GM12875 (cell line): Measurements from ENCODE around the gene TTC21A.
A peak's percentile ranks its signal among the peaks of the same experiment; 100 is the strongest.

Source experiments
- H3K4me3 ChIP-seq: one replicate; pipeline ENCODE4 v1.5.1; 2011; ENCODE audit warnings: low read depth, low read length, control low read depth
- CTCF ChIP-seq: IDR thresholded peaks from 2 replicates; pipeline ENCODE4 v1.5.1; 2011; ENCODE audit warnings: low read depth, mild to moderate bottlenecking, control low read depth, inconsistent platforms, low read length, moderate library complexity, borderline replicate concordance; ENCODE audit not compliant: insufficient read depth

The TTC21A gene

DNA sequence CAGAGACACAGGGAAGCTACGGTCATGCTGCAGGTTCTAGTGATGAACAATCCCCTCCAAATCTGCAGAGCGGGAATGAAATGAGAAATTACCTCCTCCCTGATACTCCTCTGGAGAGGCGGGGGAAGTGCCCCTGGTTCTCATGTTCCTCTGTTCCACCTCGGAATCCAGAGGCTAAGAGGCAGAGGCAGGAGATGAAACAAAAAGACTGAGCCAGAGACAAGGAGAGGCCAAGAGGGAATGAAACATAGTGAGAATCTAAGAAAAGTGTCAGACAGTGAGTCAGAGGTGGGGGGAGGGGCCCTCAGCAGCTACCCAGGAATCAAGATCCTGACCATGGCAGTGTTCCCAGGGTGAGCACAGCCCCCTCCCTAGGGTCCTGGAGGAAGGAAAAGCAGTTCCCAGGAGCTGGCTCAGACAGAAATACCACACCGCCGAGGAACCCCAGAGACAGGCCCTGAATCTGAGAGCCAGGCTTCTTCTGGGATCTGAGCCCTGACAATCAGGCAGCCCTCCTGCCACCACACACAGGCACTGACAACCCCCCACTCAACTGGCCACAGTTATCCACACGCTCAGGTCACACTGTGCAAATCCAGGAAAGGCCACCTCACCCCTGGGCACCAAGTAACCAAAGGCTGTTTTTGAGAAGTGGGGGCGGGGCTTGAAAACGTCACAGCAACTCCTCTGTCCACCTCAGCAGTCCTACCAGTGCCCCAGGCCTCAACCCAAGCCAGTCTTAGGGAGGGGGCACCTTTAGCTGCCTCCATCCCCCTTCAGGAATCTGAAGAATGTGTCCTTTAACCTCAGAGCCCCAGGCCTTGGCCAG is 43.5 kb downstream of the TTC21A start:
- TF ChIP-seq CTCF: no peak
- peak overlapping the region; percentile 93 for H3K4me3 ChIP-seq

GRCh38 chr3:39153977-39154279 is 46.4 kb downstream of the TTC21A start:
- peak overlapping the region; percentile 51 for H3K4me3 ChIP-seq
- no peak for TF ChIP-seq CTCF

DNA sequence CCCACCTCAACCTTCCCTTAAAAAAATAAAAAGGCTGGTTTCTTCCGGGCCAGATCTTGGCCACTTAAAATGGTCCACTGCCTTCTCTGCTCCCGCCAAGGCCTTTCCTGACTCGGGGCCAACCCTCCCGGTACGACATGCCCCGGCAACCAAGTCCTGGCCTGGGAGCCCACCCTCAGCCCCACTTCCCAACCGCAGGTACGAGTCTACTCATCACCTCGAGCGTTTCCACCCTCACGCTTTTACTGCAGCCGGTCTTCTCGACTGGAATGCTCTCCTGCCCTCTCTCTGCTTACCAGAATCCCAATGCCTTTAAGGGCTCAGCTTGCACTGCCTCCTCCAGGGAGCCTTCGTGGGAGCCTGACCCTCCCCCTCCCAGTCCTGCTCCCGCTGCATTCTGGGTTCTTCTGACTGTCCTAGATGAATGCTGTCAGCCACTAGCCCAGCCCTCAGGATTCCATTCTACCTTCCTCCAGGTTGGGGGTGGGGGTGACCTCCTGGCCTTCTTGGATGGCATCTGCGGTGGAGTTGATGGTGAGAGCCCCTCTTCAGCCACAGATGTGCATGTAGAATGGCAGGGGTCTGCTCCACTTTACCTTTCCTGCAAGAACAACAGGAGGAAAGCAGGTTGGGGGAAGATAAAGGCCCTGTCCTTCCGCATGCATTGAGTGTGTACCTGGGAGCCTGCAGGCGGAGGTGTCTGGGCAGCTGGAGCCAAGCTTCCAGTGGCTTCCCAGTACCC is 47.0 kb downstream of the TTC21A start:
- no peak for TF ChIP-seq CTCF
- no peak overlapping the region for H3K4me3 ChIP-seq

DNA sequence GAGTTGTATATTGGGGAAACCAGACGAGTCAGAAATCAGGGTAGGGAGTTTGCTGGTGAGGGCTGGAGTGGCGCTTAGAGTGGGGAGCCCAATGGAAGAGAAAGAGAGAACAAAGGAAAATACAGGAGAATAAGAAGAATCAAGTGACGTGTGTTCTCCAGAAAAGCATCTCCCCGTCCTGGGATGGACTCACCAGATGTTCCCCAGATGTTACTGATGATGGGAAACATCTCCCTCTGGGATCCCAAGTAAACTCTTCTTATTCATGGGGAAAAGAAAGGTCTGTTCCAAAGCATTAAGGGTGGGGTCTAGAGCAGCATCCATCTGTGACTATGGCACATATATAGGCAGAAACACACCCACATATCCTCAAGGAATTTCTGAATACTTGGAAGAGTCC is 48.9 kb downstream of the TTC21A start:
- no peak overlapping the region for H3K4me3 ChIP-seq
- no peak for TF ChIP-seq CTCF

GRCh38 chr3:39157359-39157758 is 49.9 kb downstream of the TTC21A start:
- no peak for TF ChIP-seq CTCF
- no peak overlapping the region for H3K4me3 ChIP-seq

GRCh38 chr3:39158148-39158715 is 50.8 kb downstream of the TTC21A start:
- TF ChIP-seq CTCF: no peak
- no peak overlapping the region for H3K4me3 ChIP-seq

DNA sequence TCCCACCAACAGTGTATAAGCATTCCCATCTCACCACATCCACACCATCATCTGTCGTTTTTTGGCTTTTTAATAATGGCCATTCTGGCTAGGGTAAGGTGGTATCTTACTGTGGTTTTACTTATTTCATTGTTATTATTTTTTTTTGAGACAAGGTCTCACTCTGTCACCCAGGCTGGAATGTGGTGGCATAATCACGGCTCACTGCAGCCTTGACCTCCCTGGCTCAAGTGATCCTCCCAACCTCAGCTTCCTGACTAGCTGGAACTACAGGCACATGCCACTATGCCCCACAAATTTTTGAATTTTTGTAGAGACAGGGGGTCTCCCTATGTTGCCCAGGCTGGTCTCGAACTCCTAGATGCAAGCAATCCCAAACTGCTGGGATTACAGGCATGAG is 56.9 kb downstream of the TTC21A start:
- no peak for TF ChIP-seq CTCF
- H3K4me3 ChIP-seq: no peak overlapping the region
